ENCODE data around the gene NAA25. TPM values are rescaled to one million over a fixed set of nuclear protein-coding genes. Genes with fewer than 3 reads are reported as not detected.

Gene NAA25
- total RNA-seq, 1 donor from 2014 or later, result 14.1 TPM

- Mint-ChIP-seq H3K36me3 (ENCODE audit: low read depth) (peaks cover 2% of the 10 kb centered on the region), H3K9me3 (ENCODE audit: low read depth) (peaks cover 5% of the 10 kb centered on the region), H3K4me1 (ENCODE audit: low read depth) (peaks cover 10% of the 10 kb centered on the region), H3K27ac (ENCODE audit: unreplicated experiment) (no peak overlapping the region), H3K27me3 (ENCODE audit: low read depth) (no peaks in the 10 kb centered on the region), H3K4me3 (ENCODE audit: unreplicated experiment) (no peak overlapping the region)
- TF ChIP-seq CTCF (IDR thresholded peaks at IDR 0.05), result no peak
- DNase-seq (ENCODE audit: low spot score), result no peak
Measured at GRCh38 chr12:111980598-111980997, 128.0 kb downstream of the NAA25 start.

GRCh38 chr12:111978545-111978944, 130.0 kb downstream of the NAA25 start:
- no peak overlapping the region for H3K4me3 Mint-ChIP-seq (ENCODE audit: unreplicated experiment)
- H3K4me1 Mint-ChIP-seq (ENCODE audit: low read depth), result peaks cover 10% of the 10 kb centered on the region
- no peaks in the 10 kb centered on the region for H3K27me3 Mint-ChIP-seq (ENCODE audit: low read depth)
- DNase-seq (ENCODE audit: low spot score), result no peak
- no peak overlapping the region for H3K27ac Mint-ChIP-seq (ENCODE audit: unreplicated experiment)
- TF ChIP-seq CTCF (IDR thresholded peaks at IDR 0.05), result no peak
- H3K9me3 Mint-ChIP-seq (ENCODE audit: low read depth), result peaks cover 5% of the 10 kb centered on the region
- H3K36me3 Mint-ChIP-seq (ENCODE audit: low read depth), result peaks cover 2% of the 10 kb centered on the region

- no peaks in the 10 kb centered on the region for H3K27me3 Mint-ChIP-seq (ENCODE audit: low read depth)
- H3K9me3 Mint-ChIP-seq (ENCODE audit: low read depth), result peaks cover 9% of the 10 kb centered on the region
- H3K27ac Mint-ChIP-seq (ENCODE audit: unreplicated experiment), result no peak overlapping the region
- no peak overlapping the region for H3K4me3 Mint-ChIP-seq (ENCODE audit: unreplicated experiment)
- H3K4me1 Mint-ChIP-seq (ENCODE audit: low read depth), result peaks cover 9% of the 10 kb centered on the region
- peaks cover 2% of the 10 kb centered on the region for H3K36me3 Mint-ChIP-seq (ENCODE audit: low read depth)
- TF ChIP-seq CTCF (IDR thresholded peaks at IDR 0.05), result no peak
- DNase-seq (ENCODE audit: low spot score), result no peak
Measured at GRCh38 chr12:111976860-111977259, 131.7 kb downstream of the NAA25 start.

Small RNAs within 50 kb of the gene (microRNA-seq; reads per million reads assigned to microRNA genes)
- gene MIR3657 (ENCODE audit: borderline number of aligned reads), result not detected

Other genes starting within 250 kb of the NAA25 start
- 8.4 to 11.0 TPM (median 9.8 TPM) in 3 replicates for gene TMEM116, start 95.6 kb downstream of the NAA25 start, total RNA-seq
- gene ERP29, start 95.4 kb downstream of the NAA25 start, total RNA-seq, result 86.9 to 114 TPM (median 111 TPM) in 3 replicates
- gene TRAFD1, start 16.8 kb upstream of the NAA25 start, total RNA-seq, result 27.5 to 34.0 TPM (median 29.7 TPM) in 3 replicates

All from chondrocyte (in vitro differentiated cells).